CD14-positive monocyte (primary cell): Measurements from ENCODE around the gene INMT. TPM values are rescaled to one million over a fixed set of nuclear protein-coding genes. Genes with fewer than 3 reads are reported as not detected.

Experiments
- DNase-seq, 3 donors: peaks; one replicate each; pipeline ENCODE4 v3.0.0-alpha.2; 2011 to 2022
- H2AFZ ChIP-seq: 2 replicates; pipeline ENCODE4 v1.6.0; 2012; ENCODE audit warnings: mild to moderate bottlenecking, low read depth, low read length, inconsistent platforms; ENCODE audit not compliant: insufficient read depth, poor library complexity, severe bottlenecking
- H3K27ac ChIP-seq, 2 donors: 1 replicate in 1 of 2; 2 replicates in 1 of 2; pipeline ENCODE4 v1.5.1; 2012 to 2013; ENCODE audit warnings: low read length in 2 of 2, control low read depth in 1 of 2, inconsistent platforms in 1 of 2, low read depth in 1 of 2, mild to moderate bottlenecking in 1 of 2
- H3K27me3 ChIP-seq, 2 donors: one replicate each; pipeline versions ENCODE4 v1.6.0 to v1.6.1; 2011 to 2013; ENCODE audit warnings: low read length in 2 of 2; ENCODE audit not compliant: control insufficient read depth in 2 of 2, insufficient read depth in 2 of 2
- H3K36me3 ChIP-seq, 2 donors: replicated peaks in 1 of 2; 1 replicate in 1 of 2; 2 replicates in 1 of 2; pipeline versions ENCODE4 v1.5.1 to v1.6.1; 2012 to 2013; ENCODE audit warnings: low read length in 2 of 2, control low read depth in 1 of 2, inconsistent platforms in 1 of 2, mild to moderate bottlenecking in 1 of 2; ENCODE audit not compliant: insufficient read depth in 2 of 2, control insufficient read depth in 1 of 2
- H3K4me1 ChIP-seq, 2 donors: 1 replicate in 1 of 2; 2 replicates in 1 of 2; pipeline versions ENCODE4 v1.5.1 to v1.6.1; 2012 to 2013; ENCODE audit warnings: low read length in 2 of 2, control low read depth in 1 of 2, inconsistent platforms in 1 of 2, mild to moderate bottlenecking in 1 of 2, moderate library complexity in 1 of 2; ENCODE audit not compliant: insufficient read depth in 2 of 2, control insufficient read depth in 1 of 2
- H3K4me2 ChIP-seq: replicated peaks from 2 replicates; pipeline ENCODE3; 2012; ENCODE audit warnings: low read length, moderate library complexity, mild to moderate bottlenecking; ENCODE audit not compliant: poor library complexity, severe bottlenecking; ENCODE audit errors: extremely low read depth
- H3K4me3 ChIP-seq, 3 experiments: fragments of 200-600 bp in 1 of 3; sonication (generic) in 1 of 3; replicated peaks in 1 of 3; 1 replicate in 2 of 3; 2 replicates in 1 of 3; pipeline ENCODE4 v1.5.1; 2011 to 2013; ENCODE audit warnings: low read length in 3 of 3, mild to moderate bottlenecking in 3 of 3, control low read depth in 2 of 3, low read depth in 2 of 3, inconsistent platforms in 1 of 3, moderate library complexity in 1 of 3
- H3K79me2 ChIP-seq: 2 replicates; pipeline ENCODE4 v1.6.0; 2012; ENCODE audit warnings: mild to moderate bottlenecking, control low read depth, inconsistent platforms, low read length, moderate library complexity; ENCODE audit not compliant: insufficient read depth
- H3K9ac ChIP-seq: 2 replicates; pipeline ENCODE4 v1.6.0; 2017; ENCODE audit warnings: low read length, mild to moderate bottlenecking; ENCODE audit not compliant: insufficient read depth, poor library complexity, severe bottlenecking
- H3K9me3 ChIP-seq, 2 donors: replicated peaks in 1 of 2; 1 replicate in 1 of 2; 2 replicates in 1 of 2; pipeline versions ENCODE4 v1.5.1 to v1.6.1; 2012 to 2013; ENCODE audit warnings: low read length in 2 of 2, control low read depth in 1 of 2; ENCODE audit not compliant: control insufficient read depth in 1 of 2, insufficient read depth in 1 of 2
- H4K20me1 ChIP-seq: 2 replicates; pipeline ENCODE4 v1.6.0; 2012; ENCODE audit warnings: mild to moderate bottlenecking, low read length, control low read depth, moderate library complexity; ENCODE audit not compliant: insufficient read depth
- H3K27ac Mint-ChIP-seq, 7 donors: one replicate each; pipeline ENCODE4 v1.8.0; 2020; ENCODE audit warnings: mild to moderate bottlenecking in 7 of 7, mixed read lengths in 7 of 7, moderate library complexity in 6 of 7, inconsistent platforms in 2 of 7
- H3K27me3 Mint-ChIP-seq, 3 donors: one replicate each; pipeline ENCODE4 v1.8.0; 2021 to 2022; ENCODE audit warnings: low read depth in 3 of 3, mild to moderate bottlenecking in 3 of 3, mixed read lengths in 3 of 3, moderate library complexity in 3 of 3, inconsistent platforms in 1 of 3
- H3K36me3 Mint-ChIP-seq, 2 donors: one replicate each; pipeline ENCODE4 v1.8.0; 2020; ENCODE audit warnings: mixed read lengths in 2 of 2, inconsistent platforms in 1 of 2, mild to moderate bottlenecking in 1 of 2
- H3K4me1 Mint-ChIP-seq: one replicate; pipeline ENCODE4 v1.8.0; 2020; ENCODE audit warnings: mild to moderate bottlenecking, mixed read lengths
- H3K4me3 Mint-ChIP-seq, 2 donors: one replicate each; pipeline ENCODE4 v1.8.0; 2020; ENCODE audit warnings: mild to moderate bottlenecking in 2 of 2, mixed read lengths in 2 of 2, moderate library complexity in 1 of 2
- H3K9me3 Mint-ChIP-seq, 7 donors: one replicate each; pipeline ENCODE4 v1.8.0; 2020 to 2022; ENCODE audit warnings: mixed read lengths in 7 of 7, mild to moderate bottlenecking in 6 of 7, moderate library complexity in 6 of 7, inconsistent platforms in 2 of 7
- CTCF ChIP-seq: fragments of 200-600 bp; IDR thresholded peaks from one replicate; pipeline ENCODE4 v1.8.0; 2022; ENCODE audit warnings: antibody characterized with exemption, mild to moderate bottlenecking
- WGBS: methylation state at CpG from one replicate; pipeline ENCODE4 v1.1.5; 2013; ENCODE audit warnings: missing lambda C conversion rate; ENCODE audit not compliant: insufficient coverage; 5-methylcytosine and 5-hydroxymethylcytosine counted together
- intact Hi-C, 2 donors: fragments of 100-400 bp; cut with micrococcal nuclease; formaldehyde crosslinking; loops; one replicate each; pipeline versions ENCODE4 v1.15.0 to v1.15.1; 2023
- polyA plus RNA-seq, 3 donors: library from polyadenylated mRNA; depleted of rRNA in 1 of 3; unstranded in 2 of 3; stranded (reverse) in 1 of 3; fragments of 300-500 nt in 2 of 3; fragments of >200 nt in 1 of 3; fragmentation: Illumina TruSeq in 2 of 3; gene quantifications; 1 replicate in 2 of 3; 2 replicates in 1 of 3; pipeline ENCODE4 v1.2.3, GENCODE V29; 2012 to 2021

INMT gene
- polyA plus RNA-seq, 3 donors, result not detected

GRCh38 chr7:30731581-30731980 is 20.4 kb upstream of the INMT start:
- DNase-seq, result no peak
- no peak overlapping the region for H3K27ac Mint-ChIP-seq

GRCh38 chr7:30732606-30733005 is 19.3 kb upstream of the INMT start:
- H2AFZ ChIP-seq, result no peak overlapping the region
- H3K27ac Mint-ChIP-seq, result no peak overlapping the region
- H3K36me3 ChIP-seq, result no peaks in the 10 kb centered on the region
- H3K27ac ChIP-seq, result no peak overlapping the region
- H3K36me3 Mint-ChIP-seq, result no peaks in the 10 kb centered on the region
- H4K20me1 ChIP-seq, result no peaks in the 10 kb centered on the region
- TF ChIP-seq CTCF, result no peak
- no peak overlapping the region for H3K9ac ChIP-seq
- H3K27me3 Mint-ChIP-seq, result peaks cover 4 to 13% (median 9%) of the 10 kb centered on the region in 3 donors
- H3K4me1 Mint-ChIP-seq, result peaks cover 3% of the 10 kb centered on the region
- H3K79me2 ChIP-seq, result no peaks in the 10 kb centered on the region
- no peak overlapping the region for H3K4me3 Mint-ChIP-seq
- H3K9me3 ChIP-seq, result no peaks in the 10 kb centered on the region
- H3K27me3 ChIP-seq, result no peaks in the 10 kb centered on the region
- peaks cover 0 to 16% (median 8%) of the 10 kb centered on the region in 7 donors for H3K9me3 Mint-ChIP-seq
- intact Hi-C loops, result no loop called here
- no peak for DNase-seq
- no peaks in the 10 kb centered on the region for H3K4me1 ChIP-seq
- no peak overlapping the region for H3K4me3 ChIP-seq
- H3K4me2 ChIP-seq, result no peak overlapping the region
- WGBS, result 92% methylated on average over 12 of the region's 12 CpGs

More at GRCh38 chr7:30731581-30731980, 20.4 kb upstream of the INMT start:
- no peaks in the 10 kb centered on the region for H3K36me3 Mint-ChIP-seq
- Histone ChIP-seq H3K36me3 (no peaks in the 10 kb centered on the region), H3K9me3 (no peaks in the 10 kb centered on the region), H3K79me2 (no peaks in the 10 kb centered on the region), H2AFZ (no peak overlapping the region), H3K4me2 (no peak overlapping the region), H3K9ac (no peak overlapping the region), H4K20me1 (no peaks in the 10 kb centered on the region), H3K4me1 (peaks cover 7 to 10% of the 10 kb centered on the region in 2 donors), H3K27ac (no peak overlapping the region), H3K27me3 (no peaks in the 10 kb centered on the region), H3K4me3 (no peak overlapping the region)
- H3K27me3 Mint-ChIP-seq, result peaks cover 4 to 13% (median 10%) of the 10 kb centered on the region in 3 donors
- no peak overlapping the region for H3K4me3 Mint-ChIP-seq
- no peak for TF ChIP-seq CTCF
- intact Hi-C loops, result no loop called here
- peaks cover 0 to 14% (median 6%) of the 10 kb centered on the region in 7 donors for H3K9me3 Mint-ChIP-seq
- 65% methylated on average over 4 of the region's 11 CpGs for WGBS
- peaks cover 13% of the 10 kb centered on the region for H3K4me1 Mint-ChIP-seq
